ENCODE results near the gene NFE2.

NFE2 gene

GRCh38 chr12:54303640-54304039, 2.8 kb upstream of the NFE2 start:
- no peak for TF ChIP-seq CEBPB (IDR thresholded peaks at IDR 0.05)
- TF ChIP-seq, protein P1, sequence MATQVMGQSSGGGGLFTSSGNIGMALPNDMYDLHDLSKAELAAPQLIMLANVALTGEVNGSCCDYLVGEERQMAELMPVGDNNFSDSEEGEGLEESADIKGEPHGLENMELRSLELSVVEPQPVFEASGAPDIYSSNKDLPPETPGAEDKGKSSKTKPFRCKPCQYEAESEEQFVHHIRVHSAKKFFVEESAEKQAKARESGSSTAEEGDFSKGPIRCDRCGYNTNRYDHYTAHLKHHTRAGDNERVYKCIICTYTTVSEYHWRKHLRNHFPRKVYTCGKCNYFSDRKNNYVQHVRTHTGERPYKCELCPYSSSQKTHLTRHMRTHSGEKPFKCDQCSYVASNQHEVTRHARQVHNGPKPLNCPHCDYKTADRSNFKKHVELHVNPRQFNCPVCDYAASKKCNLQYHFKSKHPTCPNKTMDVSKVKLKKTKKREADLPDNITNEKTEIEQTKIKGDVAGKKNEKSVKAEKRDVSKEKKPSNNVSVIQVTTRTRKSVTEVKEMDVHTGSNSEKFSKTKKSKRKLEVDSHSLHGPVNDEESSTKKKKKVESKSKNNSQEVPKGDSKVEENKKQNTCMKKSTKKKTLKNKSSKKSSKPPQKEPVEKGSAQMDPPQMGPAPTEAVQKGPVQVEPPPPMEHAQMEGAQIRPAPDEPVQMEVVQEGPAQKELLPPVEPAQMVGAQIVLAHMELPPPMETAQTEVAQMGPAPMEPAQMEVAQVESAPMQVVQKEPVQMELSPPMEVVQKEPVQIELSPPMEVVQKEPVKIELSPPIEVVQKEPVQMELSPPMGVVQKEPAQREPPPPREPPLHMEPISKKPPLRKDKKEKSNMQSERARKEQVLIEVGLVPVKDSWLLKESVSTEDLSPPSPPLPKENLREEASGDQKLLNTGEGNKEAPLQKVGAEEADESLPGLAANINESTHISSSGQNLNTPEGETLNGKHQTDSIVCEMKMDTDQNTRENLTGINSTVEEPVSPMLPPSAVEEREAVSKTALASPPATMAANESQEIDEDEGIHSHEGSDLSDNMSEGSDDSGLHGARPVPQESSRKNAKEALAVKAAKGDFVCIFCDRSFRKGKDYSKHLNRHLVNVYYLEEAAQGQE (IDR thresholded peaks at IDR 0.05; ENCODE audit: low read depth), result no peak
- TF ChIP-seq TEAD4 (IDR thresholded peaks at IDR 0.05), result no peak
- no peak for TF ChIP-seq RAD21 (IDR thresholded peaks at IDR 0.05; ENCODE audit: low read depth)
- TF ChIP-seq, protein P2, sequence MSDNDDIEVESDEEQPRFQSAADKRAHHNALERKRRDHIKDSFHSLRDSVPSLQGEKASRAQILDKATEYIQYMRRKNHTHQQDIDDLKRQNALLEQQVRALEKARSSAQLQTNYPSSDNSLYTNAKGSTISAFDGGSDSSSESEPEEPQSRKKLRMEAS (IDR thresholded peaks at IDR 0.05), result no peak
- TF ChIP-seq YY1 (IDR thresholded peaks at IDR 0.05; ENCODE audit: low read depth), result no peak
- TF ChIP-seq CREB1 (IDR thresholded peaks at IDR 0.05; ENCODE audit: low read depth), result no peak
- TF ChIP-seq TAF1 (IDR thresholded peaks at IDR 0.05; ENCODE audit: low read depth), result no peak
- no peak for TF ChIP-seq ZBTB7A (IDR thresholded peaks at IDR 0.05; ENCODE audit: low read depth)
- no peak for TF ChIP-seq FOXM1 (IDR thresholded peaks at IDR 0.05; ENCODE audit: borderline replicate concordance, low read depth)

GRCh38 chr12:54301428-54302048, 723 bp upstream of the NFE2 start:
- no peak for TF ChIP-seq CREB1 (IDR thresholded peaks at IDR 0.05; ENCODE audit: low read depth)
- TF ChIP-seq, protein P1 (IDR thresholded peaks at IDR 0.05; ENCODE audit: low read depth), result no peak
- no peak for TF ChIP-seq TCF12 (IDR thresholded peaks at IDR 0.05; ENCODE audit: low read depth)
- TF ChIP-seq YY1 (IDR thresholded peaks at IDR 0.05; ENCODE audit: low read depth), result no peak
- TF ChIP-seq EGR1 (IDR thresholded peaks at IDR 0.05), result no peak
- no peak for TF ChIP-seq ZBTB7A (IDR thresholded peaks at IDR 0.05; ENCODE audit: low read depth)
- no peak for TF ChIP-seq NFIC (IDR thresholded peaks at IDR 0.05)
- TF ChIP-seq FOXM1 (IDR thresholded peaks at IDR 0.05; ENCODE audit: borderline replicate concordance, low read depth), result no peak
- TF ChIP-seq, protein P2 (IDR thresholded peaks at IDR 0.05), result no peak
- TF ChIP-seq RAD21 (IDR thresholded peaks at IDR 0.05; ENCODE audit: low read depth), result no peak
- no peak for TF ChIP-seq TAF1 (IDR thresholded peaks at IDR 0.05; ENCODE audit: low read depth)

DNA sequence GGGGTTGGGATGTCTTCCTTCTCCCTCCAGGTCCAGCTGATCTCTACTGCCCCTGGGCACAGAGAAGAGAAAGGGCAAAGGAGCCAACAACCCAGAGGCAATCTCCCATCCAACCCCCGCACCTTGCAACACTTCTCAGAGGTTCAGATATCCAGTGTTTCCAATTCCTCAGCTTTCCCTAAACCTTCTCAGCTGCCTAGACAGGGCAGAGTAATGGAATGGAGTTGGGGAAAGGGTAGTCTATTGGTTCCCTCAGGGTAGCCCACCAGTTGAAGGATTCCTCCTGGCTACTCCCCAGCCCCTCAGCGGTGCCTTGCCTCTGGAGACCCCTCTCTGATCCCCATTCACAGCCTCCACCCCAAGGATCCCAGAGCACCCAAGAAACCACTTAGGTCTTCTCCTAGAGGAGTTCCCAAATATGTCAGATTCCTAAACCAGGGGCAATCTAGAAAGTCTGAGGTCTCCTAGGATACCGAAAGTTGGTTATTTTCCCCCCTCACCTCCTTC, 537 bp downstream of the NFE2 start:
- TF ChIP-seq RAD21 (IDR thresholded peaks at IDR 0.05; ENCODE audit: low read depth) (no peak), FOXM1 (IDR thresholded peaks at IDR 0.05; ENCODE audit: borderline replicate concordance, low read depth) (no peak), EGR1 (IDR thresholded peaks at IDR 0.05) (no peak), YY1 (IDR thresholded peaks at IDR 0.05; ENCODE audit: low read depth) (no peak), CEBPB (IDR thresholded peaks at IDR 0.05) (no peak), NFIC (IDR thresholded peaks at IDR 0.05) (no peak), TAF1 (IDR thresholded peaks at IDR 0.05; ENCODE audit: low read depth) (no peak), ZBTB7A (IDR thresholded peaks at IDR 0.05; ENCODE audit: low read depth) (no peak; the same call in 1 of the 2 replicates), TCF12 (IDR thresholded peaks at IDR 0.05; ENCODE audit: low read depth) (no peak), EP300 (IDR thresholded peaks at IDR 0.05; ENCODE audit: borderline replicate concordance) (no peak), TEAD4 (IDR thresholded peaks at IDR 0.05) (no peak), CREB1 (IDR thresholded peaks at IDR 0.05; ENCODE audit: low read depth) (no peak)
- TF ChIP-seq, protein P1 (IDR thresholded peaks at IDR 0.05; ENCODE audit: low read depth), result no peak
- TF ChIP-seq, protein P3, sequence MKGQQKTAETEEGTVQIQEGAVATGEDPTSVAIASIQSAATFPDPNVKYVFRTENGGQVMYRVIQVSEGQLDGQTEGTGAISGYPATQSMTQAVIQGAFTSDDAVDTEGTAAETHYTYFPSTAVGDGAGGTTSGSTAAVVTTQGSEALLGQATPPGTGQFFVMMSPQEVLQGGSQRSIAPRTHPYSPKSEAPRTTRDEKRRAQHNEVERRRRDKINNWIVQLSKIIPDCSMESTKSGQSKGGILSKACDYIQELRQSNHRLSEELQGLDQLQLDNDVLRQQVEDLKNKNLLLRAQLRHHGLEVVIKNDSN (IDR thresholded peaks at IDR 0.05), result no peak
- TF ChIP-seq, protein P2 (IDR thresholded peaks at IDR 0.05), result no peak

- no peak for TF ChIP-seq CEBPB (IDR thresholded peaks at IDR 0.05)
Measured at GRCh38 chr12:54299515-54300224, 1.1 kb downstream of the NFE2 start.
